Measurements from ENCODE around the gene S100A8. TPM values are rescaled to one million over a fixed set of nuclear protein-coding genes. Genes with fewer than 3 reads are reported as not detected.

S100A8 gene
- total RNA-seq, 1 donor from 2014 or later: not detected

GRCh38 chr1:153432874-153433681, 42.2 kb upstream of the S100A8 start:
- no peak overlapping the region for H3K4me3 Mint-ChIP-seq (ENCODE audit: unreplicated experiment)

GRCh38 chr1:153431928-153432327, 41.1 kb upstream of the S100A8 start:
- peaks cover 7% of the 10 kb centered on the region for H3K27me3 Mint-ChIP-seq (ENCODE audit: unreplicated experiment)

More at GRCh38 chr1:153432874-153433681, 42.2 kb upstream of the S100A8 start:
- H3K27me3 Mint-ChIP-seq (ENCODE audit: unreplicated experiment): peaks cover 7% of the 10 kb centered on the region
- TF ChIP-seq CTCF (IDR thresholded peaks at IDR 0.05; ENCODE audit: partially characterized antibody, unreplicated experiment): no peak
- H3K4me1 Mint-ChIP-seq (ENCODE audit: low read depth, unreplicated experiment): peaks cover 1% of the 10 kb centered on the region
- H3K27ac Mint-ChIP-seq (ENCODE audit: unreplicated experiment): no peak overlapping the region
- H3K36me3 Mint-ChIP-seq (ENCODE audit: unreplicated experiment): peaks cover 1% of the 10 kb centered on the region
- peaks cover 9% of the 10 kb centered on the region for H3K9me3 Mint-ChIP-seq (ENCODE audit: unreplicated experiment)
- DNase-seq: no peak

GRCh38 chr1:153431427-153431826, 40.6 kb upstream of the S100A8 start:
- Mint-ChIP-seq H3K36me3 (ENCODE audit: unreplicated experiment) (no peaks in the 10 kb centered on the region), H3K4me3 (ENCODE audit: unreplicated experiment) (no peak overlapping the region), H3K27me3 (ENCODE audit: unreplicated experiment) (peaks cover 7% of the 10 kb centered on the region), H3K27ac (ENCODE audit: unreplicated experiment) (no peak overlapping the region), H3K4me1 (ENCODE audit: low read depth, unreplicated experiment) (peaks cover 1% of the 10 kb centered on the region), H3K9me3 (ENCODE audit: unreplicated experiment) (peaks cover 9% of the 10 kb centered on the region)
- no peak for TF ChIP-seq CTCF (IDR thresholded peaks at IDR 0.05; ENCODE audit: partially characterized antibody, unreplicated experiment)
- no peak for DNase-seq

More at GRCh38 chr1:153431928-153432327, 41.1 kb upstream of the S100A8 start:
- H3K4me1 Mint-ChIP-seq (ENCODE audit: low read depth, unreplicated experiment): peaks cover 1% of the 10 kb centered on the region
- H3K4me3 Mint-ChIP-seq (ENCODE audit: unreplicated experiment): no peak overlapping the region
- no peak for DNase-seq
- no peaks in the 10 kb centered on the region for H3K36me3 Mint-ChIP-seq (ENCODE audit: unreplicated experiment)
- H3K9me3 Mint-ChIP-seq (ENCODE audit: unreplicated experiment): peaks cover 9% of the 10 kb centered on the region
- no peak for TF ChIP-seq CTCF (IDR thresholded peaks at IDR 0.05; ENCODE audit: partially characterized antibody, unreplicated experiment)
- H3K27ac Mint-ChIP-seq (ENCODE audit: unreplicated experiment): no peak overlapping the region

GRCh38 chr1:153431002-153431401, 40.1 kb upstream of the S100A8 start:
- Mint-ChIP-seq H3K4me1 (ENCODE audit: low read depth, unreplicated experiment) (peaks cover 1% of the 10 kb centered on the region), H3K27me3 (ENCODE audit: unreplicated experiment) (peaks cover 7% of the 10 kb centered on the region), H3K36me3 (ENCODE audit: unreplicated experiment) (no peaks in the 10 kb centered on the region), H3K9me3 (ENCODE audit: unreplicated experiment) (peaks cover 8% of the 10 kb centered on the region), H3K27ac (ENCODE audit: unreplicated experiment) (no peak overlapping the region), H3K4me3 (ENCODE audit: unreplicated experiment) (no peak overlapping the region)
- DNase-seq: no peak
- no peak for TF ChIP-seq CTCF (IDR thresholded peaks at IDR 0.05; ENCODE audit: partially characterized antibody, unreplicated experiment)

GRCh38 chr1:153430561-153430960, 39.7 kb upstream of the S100A8 start:
- TF ChIP-seq CTCF (IDR thresholded peaks at IDR 0.05; ENCODE audit: partially characterized antibody, unreplicated experiment): no peak
- peaks cover 1% of the 10 kb centered on the region for H3K4me1 Mint-ChIP-seq (ENCODE audit: low read depth, unreplicated experiment)
- DNase-seq: no peak
- peaks cover 8% of the 10 kb centered on the region for H3K9me3 Mint-ChIP-seq (ENCODE audit: unreplicated experiment)
- no peak overlapping the region for H3K4me3 Mint-ChIP-seq (ENCODE audit: unreplicated experiment)
- H3K27me3 Mint-ChIP-seq (ENCODE audit: unreplicated experiment): peaks cover 7% of the 10 kb centered on the region
- no peak overlapping the region for H3K27ac Mint-ChIP-seq (ENCODE audit: unreplicated experiment)
- H3K36me3 Mint-ChIP-seq (ENCODE audit: unreplicated experiment): no peaks in the 10 kb centered on the region
